Type B pancreatic cell (in vitro differentiated cells): ENCODE results near the gene ABI3BP. TPM values are rescaled to one million over a fixed set of nuclear protein-coding genes. Genes with fewer than 3 reads are reported as not detected.

Source experiments
- DNase-seq: peaks from one replicate; pipeline ENCODE4 v3.0.0; 2021; ENCODE audit warnings: mixed read lengths; ENCODE audit not compliant: unreplicated experiment; ENCODE audit errors: extremely low spot score
- H3K27ac Mint-ChIP-seq: 2 replicates; pipeline ENCODE4 v1.8.0; 2021; ENCODE audit warnings: mild to moderate bottlenecking, mixed read lengths
- H3K27me3 Mint-ChIP-seq: 2 replicates; pipeline ENCODE4 v1.8.0; 2021; ENCODE audit warnings: mixed read lengths
- H3K36me3 Mint-ChIP-seq: 2 replicates; pipeline ENCODE4 v1.8.0; 2021; ENCODE audit warnings: mixed read lengths
- H3K4me1 Mint-ChIP-seq: one replicate; pipeline ENCODE4 v1.8.0; 2021; ENCODE audit warnings: mixed read lengths; ENCODE audit not compliant: unreplicated experiment
- H3K4me3 Mint-ChIP-seq: 2 replicates; pipeline ENCODE4 v1.8.0; 2021; ENCODE audit warnings: mild to moderate bottlenecking, mixed read lengths
- H3K9me3 Mint-ChIP-seq: 2 replicates; pipeline ENCODE4 v1.8.0; 2021; ENCODE audit warnings: mixed read lengths
- CTCF ChIP-seq: fragments of 200-600 bp; sonication (generic); conservative IDR thresholded peaks from 2 replicates; pipeline ENCODE4 v1.5.0; 2021; ENCODE audit warnings: antibody characterized with exemption, mild to moderate bottlenecking
- total RNA-seq: library from RNA; stranded (reverse); gene quantifications from 2 replicates; pipeline ENCODE4 v1.2.1, GENCODE V29; 2021; ENCODE audit warnings: low replicate concordance

Gene ABI3BP
- total RNA-seq, 1 donor from 2014 or later = 7.3 TPM

- H3K9me3 Mint-ChIP-seq = no peaks in the 10 kb centered on the region
- H3K27me3 Mint-ChIP-seq = no peaks in the 10 kb centered on the region
- H3K4me1 Mint-ChIP-seq = no peaks in the 10 kb centered on the region
- no peak overlapping the region for H3K4me3 Mint-ChIP-seq
- H3K36me3 Mint-ChIP-seq = no peaks in the 10 kb centered on the region
- no peak for DNase-seq
- no peak for TF ChIP-seq CTCF
- H3K27ac Mint-ChIP-seq = no peak overlapping the region
These were observed 115.9 kb downstream of the ABI3BP start for GRCh38 chr3:100877286-100877685.

GRCh38 chr3:100875239-100875638 lies 118.0 kb downstream of the ABI3BP start:
- Mint-ChIP-seq H3K27me3 (no peaks in the 10 kb centered on the region), H3K4me3 (no peak overlapping the region), H3K36me3 (no peaks in the 10 kb centered on the region), H3K4me1 (no peaks in the 10 kb centered on the region), H3K27ac (no peak overlapping the region), H3K9me3 (no peaks in the 10 kb centered on the region)
- DNase-seq = no peak
- TF ChIP-seq CTCF = no peak

- Mint-ChIP-seq H3K4me1 (no peaks in the 10 kb centered on the region), H3K4me3 (no peak overlapping the region), H3K36me3 (no peaks in the 10 kb centered on the region), H3K27ac (no peak overlapping the region), H3K27me3 (no peaks in the 10 kb centered on the region), H3K9me3 (no peaks in the 10 kb centered on the region)
- no peak for DNase-seq
- no peak for TF ChIP-seq CTCF
These were observed 119.6 kb downstream of the ABI3BP start for GRCh38 chr3:100873611-100874010.

GRCh38 chr3:100871306-100871705 lies 121.9 kb downstream of the ABI3BP start:
- Mint-ChIP-seq H3K4me1 (no peaks in the 10 kb centered on the region), H3K9me3 (no peaks in the 10 kb centered on the region), H3K4me3 (no peak overlapping the region), H3K36me3 (no peaks in the 10 kb centered on the region), H3K27ac (no peak overlapping the region), H3K27me3 (no peaks in the 10 kb centered on the region)
- no peak for TF ChIP-seq CTCF
- DNase-seq = no peak

- no peak for TF ChIP-seq CTCF
- H3K27ac Mint-ChIP-seq = no peak overlapping the region
- no peaks in the 10 kb centered on the region for H3K36me3 Mint-ChIP-seq
- H3K4me3 Mint-ChIP-seq = no peak overlapping the region
- no peaks in the 10 kb centered on the region for H3K4me1 Mint-ChIP-seq
- H3K27me3 Mint-ChIP-seq = peaks cover 5% of the 10 kb centered on the region
- DNase-seq = no peak
- no peaks in the 10 kb centered on the region for H3K9me3 Mint-ChIP-seq
These were observed 123.4 kb downstream of the ABI3BP start for GRCh38 chr3:100869787-100870186.

GRCh38 chr3:100868894-100869293 lies 124.3 kb downstream of the ABI3BP start:
- peaks cover 5% of the 10 kb centered on the region for H3K27me3 Mint-ChIP-seq
- H3K27ac Mint-ChIP-seq = no peak overlapping the region
- no peak overlapping the region for H3K4me3 Mint-ChIP-seq
- no peaks in the 10 kb centered on the region for H3K9me3 Mint-ChIP-seq
- DNase-seq = no peak
- no peak for TF ChIP-seq CTCF
- H3K36me3 Mint-ChIP-seq = no peaks in the 10 kb centered on the region
- H3K4me1 Mint-ChIP-seq = no peaks in the 10 kb centered on the region
